SK-N-SH treated with all-trans-retinoic acid at 6 μM for 48 hours (cell line): ENCODE measurements around the gene SCYGR1.

ENCODE experiments used
- ATAC-seq: fragments of 200-7000 bp; cut with Tn5 transposase; 3 replicates; pipeline ENCODE4 v1.9.1; 2020; ENCODE audit warnings: mild to moderate bottlenecking, moderate library complexity
- ARNTL ChIP-seq: fragments of 450-650 bp; formaldehyde crosslinking; IDR thresholded peaks from 2 replicates; pipeline ENCODE4 v1.5.0; 2020; ENCODE audit warnings: low read depth, mild to moderate bottlenecking, moderate library complexity, borderline replicate concordance
- BACH2 ChIP-seq: fragments of 250-450 bp; sonication (Bioruptor Pico); IDR thresholded peaks from 2 replicates; pipeline ENCODE4 v1.9.0; 2021; ENCODE audit warnings: mild to moderate bottlenecking, borderline replicate concordance
- CSDC2 ChIP-seq: fragments of 250-450 bp; sonication (Bioruptor Pico); IDR thresholded peaks from 2 replicates; pipeline ENCODE4 v1.5.0; 2020; ENCODE audit warnings: mild to moderate bottlenecking, moderate library complexity
- ESRRG ChIP-seq: fragments of 250-450 bp; sonication (Bioruptor Pico); IDR thresholded peaks from 2 replicates; pipeline ENCODE4 v1.6.1; 2021; ENCODE audit warnings: mild to moderate bottlenecking
- GLIS3 ChIP-seq: fragments of 250-450 bp; sonication (Bioruptor Pico); IDR thresholded peaks from 2 replicates; pipeline ENCODE4 v1.5.0; 2020; ENCODE audit warnings: mild to moderate bottlenecking, moderate library complexity
- ISL1 ChIP-seq: fragments of 250-450 bp; sonication (Bioruptor Pico); IDR thresholded peaks from 2 replicates; pipeline ENCODE4 v2.1.2; 2022; ENCODE audit warnings: mild to moderate bottlenecking, moderate library complexity
- OSR1 ChIP-seq: fragments of 250-450 bp; sonication (Bioruptor Pico); IDR thresholded peaks from 2 replicates; pipeline ENCODE4 v1.8.0; 2022; ENCODE audit warnings: moderate library complexity, mild to moderate bottlenecking, inconsistent platforms
- PATZ1 ChIP-seq: fragments of 250-450 bp; sonication (Bioruptor Pico); IDR thresholded peaks from 2 replicates; pipeline ENCODE4 v1.8.0; 2020; ENCODE audit warnings: mild to moderate bottlenecking, moderate library complexity, borderline replicate concordance
- POU6F1 ChIP-seq: fragments of 250-450 bp; sonication (Bioruptor Pico); IDR thresholded peaks from 2 replicates; pipeline ENCODE4 v1.8.0; 2021; ENCODE audit warnings: low read depth, mild to moderate bottlenecking, moderate library complexity, borderline replicate concordance
- PPARA ChIP-seq: fragments of 250-450 bp; sonication (Bioruptor Pico); IDR thresholded peaks from 2 replicates; pipeline ENCODE4 v1.5.0; 2020; ENCODE audit warnings: mild to moderate bottlenecking, borderline replicate concordance
- SNAI2 ChIP-seq: fragments of 250-450 bp; sonication (Bioruptor Pico); IDR thresholded peaks from 2 replicates; pipeline ENCODE4 v1.5.0; 2020; ENCODE audit warnings: mild to moderate bottlenecking, moderate library complexity
- TCF4 ChIP-seq: fragments of 250-450 bp; sonication (Bioruptor Pico); IDR thresholded peaks from 2 replicates; pipeline ENCODE4 v1.8.0; 2021; ENCODE audit warnings: mild to moderate bottlenecking, moderate library complexity, borderline replicate concordance
- TOX ChIP-seq: fragments of 250-450 bp; sonication (Bioruptor Pico); IDR thresholded peaks from 2 replicates; pipeline ENCODE4 v1.8.0; 2021; ENCODE audit warnings: mild to moderate bottlenecking, moderate library complexity, borderline replicate concordance
- ZC3H10 ChIP-seq: fragments of 250-450 bp; sonication (Bioruptor Pico); IDR thresholded peaks from 2 replicates; pipeline ENCODE4 v1.5.1; 2021; ENCODE audit warnings: mild to moderate bottlenecking, moderate library complexity
- ZFP3 ChIP-seq: fragments of 250-450 bp; sonication (Bioruptor Pico); IDR thresholded peaks from 2 replicates; pipeline ENCODE4 v1.5.0; 2020; ENCODE audit warnings: mild to moderate bottlenecking, moderate library complexity
- ZFP30 ChIP-seq: fragments of 450-650 bp; formaldehyde crosslinking; IDR thresholded peaks from 2 replicates; pipeline ENCODE4 v1.5.0; 2022; ENCODE audit warnings: mild to moderate bottlenecking, moderate library complexity
- ZNF565 ChIP-seq: fragments of 450-650 bp; formaldehyde crosslinking; conservative IDR thresholded peaks from 2 replicates; pipeline ENCODE4 v1.5.0; 2020; ENCODE audit warnings: low read depth, mild to moderate bottlenecking, moderate library complexity
- ZNF70 ChIP-seq: fragments of 450-650 bp; formaldehyde crosslinking; IDR thresholded peaks from 2 replicates; pipeline ENCODE4 v1.5.0; 2020; ENCODE audit warnings: mild to moderate bottlenecking, moderate library complexity
- ZNF8 ChIP-seq: fragments of 450-650 bp; formaldehyde crosslinking; IDR thresholded peaks from 2 replicates; pipeline ENCODE4 v1.5.0; 2020; ENCODE audit warnings: mild to moderate bottlenecking, moderate library complexity
- TF ChIP-seq, protein P1 (sequence below): fragments of 250-450 bp; sonication (Bioruptor Pico); IDR thresholded peaks from 2 replicates; pipeline ENCODE4 v1.5.0; 2020; ENCODE audit warnings: mild to moderate bottlenecking, moderate library complexity

Gene SCYGR1

GRCh38 chr2:227376656-227377396, 10.9 kb downstream of the SCYGR1 start:
- ATAC-seq, result peak; percentile 56
- TF ChIP-seq GLIS3, result no peak
- TF ChIP-seq OSR1 (CRISPR knock-in tag), result no peak
- TF ChIP-seq ZFP30 (CRISPR knock-in tag), result no peak
- TF ChIP-seq CSDC2 (CRISPR knock-in tag), result no peak
- TF ChIP-seq ESRRG, result no peak
- no peak for TF ChIP-seq ZC3H10 (CRISPR knock-in tag)
- no peak for TF ChIP-seq PATZ1 (CRISPR knock-in tag)
- TF ChIP-seq ZNF565 (CRISPR knock-in tag), result no peak
- TF ChIP-seq, protein P1, sequence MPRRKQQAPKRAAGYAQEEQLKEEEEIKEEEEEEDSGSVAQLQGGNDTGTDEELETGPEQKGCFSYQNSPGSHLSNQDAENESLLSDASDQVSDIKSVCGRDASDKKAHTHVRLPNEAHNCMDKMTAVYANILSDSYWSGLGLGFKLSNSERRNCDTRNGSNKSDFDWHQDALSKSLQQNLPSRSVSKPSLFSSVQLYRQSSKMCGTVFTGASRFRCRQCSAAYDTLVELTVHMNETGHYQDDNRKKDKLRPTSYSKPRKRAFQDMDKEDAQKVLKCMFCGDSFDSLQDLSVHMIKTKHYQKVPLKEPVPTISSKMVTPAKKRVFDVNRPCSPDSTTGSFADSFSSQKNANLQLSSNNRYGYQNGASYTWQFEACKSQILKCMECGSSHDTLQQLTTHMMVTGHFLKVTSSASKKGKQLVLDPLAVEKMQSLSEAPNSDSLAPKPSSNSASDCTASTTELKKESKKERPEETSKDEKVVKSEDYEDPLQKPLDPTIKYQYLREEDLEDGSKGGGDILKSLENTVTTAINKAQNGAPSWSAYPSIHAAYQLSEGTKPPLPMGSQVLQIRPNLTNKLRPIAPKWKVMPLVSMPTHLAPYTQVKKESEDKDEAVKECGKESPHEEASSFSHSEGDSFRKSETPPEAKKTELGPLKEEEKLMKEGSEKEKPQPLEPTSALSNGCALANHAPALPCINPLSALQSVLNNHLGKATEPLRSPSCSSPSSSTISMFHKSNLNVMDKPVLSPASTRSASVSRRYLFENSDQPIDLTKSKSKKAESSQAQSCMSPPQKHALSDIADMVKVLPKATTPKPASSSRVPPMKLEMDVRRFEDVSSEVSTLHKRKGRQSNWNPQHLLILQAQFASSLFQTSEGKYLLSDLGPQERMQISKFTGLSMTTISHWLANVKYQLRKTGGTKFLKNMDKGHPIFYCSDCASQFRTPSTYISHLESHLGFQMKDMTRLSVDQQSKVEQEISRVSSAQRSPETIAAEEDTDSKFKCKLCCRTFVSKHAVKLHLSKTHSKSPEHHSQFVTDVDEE (CRISPR knock-in tag), result 0 out of 2 replicates have a peak, but pooled peaks have one; percentile 31
- TF ChIP-seq PPARA, result no peak
- no peak for TF ChIP-seq TCF4 (CRISPR knock-in tag)
- TF ChIP-seq ZNF8 (CRISPR knock-in tag), result no peak
- TF ChIP-seq ISL1 (CRISPR knock-in tag), result peak; percentile 88
- no peak for TF ChIP-seq ZFP3 (CRISPR knock-in tag)
- TF ChIP-seq SNAI2 (CRISPR knock-in tag), result 0 out of 2 replicates have a peak, but pooled peaks have one; percentile 11
- no peak for TF ChIP-seq ZNF70 (CRISPR knock-in tag)
- TF ChIP-seq ARNTL (CRISPR knock-in tag), result no peak

- no peak for ATAC-seq
- TF ChIP-seq PATZ1 (CRISPR knock-in tag) (no peak), TCF4 (CRISPR knock-in tag) (no peak), BACH2 (CRISPR knock-in tag) (no peak), ZFP3 (CRISPR knock-in tag) (no peak), TOX (CRISPR knock-in tag) (no peak), ARNTL (CRISPR knock-in tag) (no peak), CSDC2 (CRISPR knock-in tag) (no peak), OSR1 (CRISPR knock-in tag) (no peak), POU6F1 (no peak), ZNF8 (CRISPR knock-in tag) (no peak), SNAI2 (CRISPR knock-in tag) (no peak), PPARA (no peak), ZFP30 (CRISPR knock-in tag) (no peak), ISL1 (CRISPR knock-in tag) (no peak), ZC3H10 (CRISPR knock-in tag) (no peak)
- TF ChIP-seq, protein P1 (CRISPR knock-in tag), result no peak
Observed at GRCh38 chr2:227374158-227374557, 13.6 kb downstream of the SCYGR1 start.
